ENCODE measurements around the gene TMEM178B. TPM values are rescaled to one million over a fixed set of nuclear protein-coding genes. Genes with fewer than 3 reads are reported as not detected.

Gene TMEM178B
- total RNA-seq, 1 experiment from 2014 or later: 0.39 TPM

- no peaks in the 10 kb centered on the region for H3K9me3 ChIP-seq (ENCODE audit: control insufficient read depth, insufficient read depth, low read depth, low read length)
- in situ Hi-C loops (cut with HindIII; ENCODE audit: low pct_unique_long_range_greater_than_20kb, low sequenced_read_pairs) (no loop called here), intact Hi-C loops (cut with micrococcal nuclease; ENCODE audit: unreplicated experiment) (no loop called here)
- no TSS peak for BruUV-seq (replicated peaks)
- ATAC-seq (no peak), DNase-seq (ENCODE audit: low read depth, low spot score) (no peak)
- H3K27me3 ChIP-seq (ENCODE audit: control insufficient read depth, insufficient read depth, low read length): peaks cover 9% of the 10 kb centered on the region
- H3K4me3 ChIP-seq (ENCODE audit: low read depth in 2 of 2, low read length in 2 of 2): no peak overlapping the region
- H3K27ac ChIP-seq (ENCODE audit: low read length): no peak overlapping the region
- no peaks in the 10 kb centered on the region for H3K4me1 ChIP-seq (ENCODE audit: control insufficient read depth, insufficient read depth, low read length)
- TF ChIP-seq SIN3A (IDR thresholded peaks at IDR 0.05; ENCODE audit: borderline replicate concordance, insufficient read depth, low read depth, low read length): no peak
- TF ChIP-seq POLR2AphosphoS5 (IDR thresholded peaks at IDR 0.05; ENCODE audit: low read depth, low read length): no peak
- TF ChIP-seq, protein P1, sequence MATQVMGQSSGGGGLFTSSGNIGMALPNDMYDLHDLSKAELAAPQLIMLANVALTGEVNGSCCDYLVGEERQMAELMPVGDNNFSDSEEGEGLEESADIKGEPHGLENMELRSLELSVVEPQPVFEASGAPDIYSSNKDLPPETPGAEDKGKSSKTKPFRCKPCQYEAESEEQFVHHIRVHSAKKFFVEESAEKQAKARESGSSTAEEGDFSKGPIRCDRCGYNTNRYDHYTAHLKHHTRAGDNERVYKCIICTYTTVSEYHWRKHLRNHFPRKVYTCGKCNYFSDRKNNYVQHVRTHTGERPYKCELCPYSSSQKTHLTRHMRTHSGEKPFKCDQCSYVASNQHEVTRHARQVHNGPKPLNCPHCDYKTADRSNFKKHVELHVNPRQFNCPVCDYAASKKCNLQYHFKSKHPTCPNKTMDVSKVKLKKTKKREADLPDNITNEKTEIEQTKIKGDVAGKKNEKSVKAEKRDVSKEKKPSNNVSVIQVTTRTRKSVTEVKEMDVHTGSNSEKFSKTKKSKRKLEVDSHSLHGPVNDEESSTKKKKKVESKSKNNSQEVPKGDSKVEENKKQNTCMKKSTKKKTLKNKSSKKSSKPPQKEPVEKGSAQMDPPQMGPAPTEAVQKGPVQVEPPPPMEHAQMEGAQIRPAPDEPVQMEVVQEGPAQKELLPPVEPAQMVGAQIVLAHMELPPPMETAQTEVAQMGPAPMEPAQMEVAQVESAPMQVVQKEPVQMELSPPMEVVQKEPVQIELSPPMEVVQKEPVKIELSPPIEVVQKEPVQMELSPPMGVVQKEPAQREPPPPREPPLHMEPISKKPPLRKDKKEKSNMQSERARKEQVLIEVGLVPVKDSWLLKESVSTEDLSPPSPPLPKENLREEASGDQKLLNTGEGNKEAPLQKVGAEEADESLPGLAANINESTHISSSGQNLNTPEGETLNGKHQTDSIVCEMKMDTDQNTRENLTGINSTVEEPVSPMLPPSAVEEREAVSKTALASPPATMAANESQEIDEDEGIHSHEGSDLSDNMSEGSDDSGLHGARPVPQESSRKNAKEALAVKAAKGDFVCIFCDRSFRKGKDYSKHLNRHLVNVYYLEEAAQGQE (IDR thresholded peaks at IDR 0.05; ENCODE audit: insufficient read depth in 1 of 2, low read depth in 2 of 2, low read length in 1 of 2): no peak
- no peak for TF ChIP-seq CTCF (IDR thresholded peaks at IDR 0.05)
- no peak for TF ChIP-seq TCF7L2 (IDR thresholded peaks at IDR 0.05; ENCODE audit: low read depth, low read length)
- ChIA-PET POLR2A (interaction anchor here (1.1 kb wide), 1 partner anchor 91 kb away, joined by 3 read pairs; no protein-coding TSS in a partner anchor), CTCF (no interaction called here)
- no peaks in the 10 kb centered on the region for H3K36me3 ChIP-seq (ENCODE audit: control insufficient read depth, insufficient read depth, low read length)
Measured at GRCh38 chr7:141442781-141443180, 368.9 kb downstream of the TMEM178B start.

DNA sequence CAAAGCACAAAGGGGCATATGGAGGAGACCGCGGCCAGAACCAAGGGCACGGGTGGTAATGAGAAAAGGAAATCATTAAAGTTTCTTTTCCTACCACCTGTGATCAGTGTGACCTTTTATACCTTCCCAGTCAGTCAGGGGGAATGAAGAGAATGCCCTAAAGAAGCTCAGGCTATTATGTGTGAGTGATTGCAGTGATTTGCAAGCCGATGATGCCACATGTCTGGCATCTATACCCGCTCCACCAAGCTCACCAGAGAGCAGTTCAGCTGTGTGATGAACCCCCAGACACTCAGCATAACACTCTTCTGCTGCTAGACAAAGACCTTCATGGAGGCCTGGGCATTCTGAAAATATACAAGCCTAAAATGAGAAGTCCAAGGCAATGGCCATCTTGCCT is 371.1 kb downstream of the TMEM178B start:
- POLR2A ChIA-PET: no interaction called here
- Histone ChIP-seq H3K4me1 (ENCODE audit: control insufficient read depth, insufficient read depth, low read length) (no peaks in the 10 kb centered on the region), H3K27ac (ENCODE audit: low read length) (no peak overlapping the region), H3K9me3 (ENCODE audit: control insufficient read depth, insufficient read depth, low read depth, low read length) (no peaks in the 10 kb centered on the region), H3K4me3 (ENCODE audit: low read depth in 2 of 2, low read length in 2 of 2) (no peak overlapping the region), H3K27me3 (ENCODE audit: control insufficient read depth, insufficient read depth, low read length) (peaks cover 9% of the 10 kb centered on the region), H3K36me3 (ENCODE audit: control insufficient read depth, insufficient read depth, low read length) (no peaks in the 10 kb centered on the region)
- CTCF ChIA-PET: no interaction called here
- no peak for TF ChIP-seq POLR2AphosphoS5 (IDR thresholded peaks at IDR 0.05; ENCODE audit: low read depth, low read length)
- no peak for TF ChIP-seq CTCF (IDR thresholded peaks at IDR 0.05)
- no peak for TF ChIP-seq TCF7L2 (IDR thresholded peaks at IDR 0.05; ENCODE audit: low read depth, low read length)
- TF ChIP-seq, protein P1 (IDR thresholded peaks at IDR 0.05; ENCODE audit: insufficient read depth in 1 of 2, low read depth in 2 of 2, low read length in 1 of 2): no peak
- no peak for TF ChIP-seq SIN3A (IDR thresholded peaks at IDR 0.05; ENCODE audit: borderline replicate concordance, insufficient read depth, low read depth, low read length)
- intact Hi-C loops (cut with micrococcal nuclease; ENCODE audit: unreplicated experiment): no loop called here
- DNase-seq (ENCODE audit: low read depth, low spot score) (no peak), ATAC-seq (no peak)
- in situ Hi-C loops (cut with HindIII; ENCODE audit: low pct_unique_long_range_greater_than_20kb, low sequenced_read_pairs): no loop called here
- BruUV-seq (replicated peaks): no TSS peak

Measured in Panc1 (cell line).